SK-N-MC (cell line): ENCODE results near the gene IL1RAPL1.

ENCODE experiments used
- DNase-seq: peaks from one replicate; pipeline ENCODE4 v3.0.0-alpha.2; 2011; ENCODE audit warnings: low read depth, low spot score
- H3K27ac ChIP-seq: fragments of 200-600 bp; sonication (generic); 2 replicates; pipeline ENCODE4 v1.5.1; 2016; ENCODE audit warnings: mixed run types
- H3K36me3 ChIP-seq: fragments of 200-600 bp; sonication (generic); 2 replicates; pipeline ENCODE4 v1.6.1; 2017; ENCODE audit warnings: antibody characterized with exemption, low read length, mixed read lengths; ENCODE audit not compliant: insufficient read depth
- H3K4me3 ChIP-seq: fragments of 200-600 bp; sonication (generic); 2 replicates; pipeline ENCODE4 v1.5.1; 2016
- H3K9ac ChIP-seq: fragments of 200-600 bp; sonication (generic); 2 replicates; pipeline ENCODE4 v1.8.0; 2017; ENCODE audit warnings: mixed run types, mixed read lengths; ENCODE audit not compliant: insufficient read length
- H3K9me3 ChIP-seq: fragments of 200-600 bp; sonication (generic); 2 replicates; pipeline ENCODE4 v1.6.1; 2017; ENCODE audit warnings: low read depth, mild to moderate bottlenecking, antibody characterized with exemption, low read length, moderate library complexity, mixed read lengths
- EZH2 ChIP-seq: fragments of 200-600 bp; sonication (generic); IDR thresholded peaks from one replicate; pipeline ENCODE4 v1.6.1; 2017; ENCODE audit warnings: antibody characterized with exemption
- FOXP2 ChIP-seq: optimal IDR thresholded peaks from 2 replicates; pipeline ENCODE3; 2011; ENCODE audit warnings: mild to moderate bottlenecking, moderate library complexity; ENCODE audit not compliant: insufficient read depth; ENCODE audit errors: extremely low read length, control extremely low read depth
- POLR2AphosphoS5 ChIP-seq: IDR thresholded peaks from 2 replicates; pipeline ENCODE4 v1.6.1; 2012; ENCODE audit warnings: mild to moderate bottlenecking, low read depth, low read length, borderline replicate concordance

The IL1RAPL1 gene

GRCh38 chrX:29762006-29762405 lies 1174.8 kb downstream of the IL1RAPL1 start:
- no peak overlapping the region for H3K4me3 ChIP-seq
- no peaks in the 10 kb centered on the region for H3K9me3 ChIP-seq
- DNase-seq, result no peak
- H3K9ac ChIP-seq, result no peak overlapping the region
- H3K27ac ChIP-seq, result no peak overlapping the region
- H3K36me3 ChIP-seq, result no peaks in the 10 kb centered on the region
- TF ChIP-seq EZH2 (no peak), POLR2AphosphoS5 (no peak), FOXP2 (no peak)

- no peaks in the 10 kb centered on the region for H3K36me3 ChIP-seq
- TF ChIP-seq POLR2AphosphoS5 (no peak), FOXP2 (no peak), EZH2 (no peak)
- no peak for DNase-seq
- H3K27ac ChIP-seq, result no peak overlapping the region
- H3K9me3 ChIP-seq, result no peaks in the 10 kb centered on the region
- no peak overlapping the region for H3K9ac ChIP-seq
- H3K4me3 ChIP-seq, result no peak overlapping the region
These were observed 1188.6 kb downstream of the IL1RAPL1 start for GRCh38 chrX:29775890-29776289.

- no peak for TF ChIP-seq EZH2
- TF ChIP-seq FOXP2, result no peak
- no peak for TF ChIP-seq POLR2AphosphoS5
These were observed 1200.4 kb downstream of the IL1RAPL1 start for GRCh38 chrX:29787656-29788055.

GRCh38 chrX:29788991-29789699 lies 1201.9 kb downstream of the IL1RAPL1 start:
- H3K27ac ChIP-seq, result no peak overlapping the region
- H3K9me3 ChIP-seq, result no peaks in the 10 kb centered on the region
- DNase-seq, result no peak
- TF ChIP-seq FOXP2 (no peak), POLR2AphosphoS5 (no peak), EZH2 (no peak)
- H3K9ac ChIP-seq, result no peak overlapping the region
- no peak overlapping the region for H3K4me3 ChIP-seq
- H3K36me3 ChIP-seq, result no peaks in the 10 kb centered on the region

More at GRCh38 chrX:29787656-29788055, 1200.4 kb downstream of the IL1RAPL1 start:
- no peaks in the 10 kb centered on the region for H3K36me3 ChIP-seq
- no peak overlapping the region for H3K4me3 ChIP-seq
- no peak for DNase-seq
- no peak overlapping the region for H3K9ac ChIP-seq
- no peaks in the 10 kb centered on the region for H3K9me3 ChIP-seq
- H3K27ac ChIP-seq, result no peak overlapping the region

- TF ChIP-seq EZH2 (no peak), FOXP2 (no peak), POLR2AphosphoS5 (no peak)
- no peak for DNase-seq
- H3K9me3 ChIP-seq, result no peaks in the 10 kb centered on the region
These were observed 1205.1 kb downstream of the IL1RAPL1 start for GRCh38 chrX:29792335-29792734.

GRCh38 chrX:29797156-29797555 lies 1209.9 kb downstream of the IL1RAPL1 start:
- Histone ChIP-seq H3K9ac (no peak overlapping the region), H3K27ac (no peak overlapping the region), H3K4me3 (no peak overlapping the region), H3K36me3 (no peaks in the 10 kb centered on the region), H3K9me3 (no peaks in the 10 kb centered on the region)
- no peak for DNase-seq
- TF ChIP-seq FOXP2 (no peak), POLR2AphosphoS5 (no peak), EZH2 (no peak)

More at GRCh38 chrX:29792335-29792734, 1205.1 kb downstream of the IL1RAPL1 start:
- Histone ChIP-seq H3K27ac (no peak overlapping the region), H3K9ac (no peak overlapping the region), H3K36me3 (no peaks in the 10 kb centered on the region), H3K4me3 (no peak overlapping the region)

- H3K36me3 ChIP-seq, result no peaks in the 10 kb centered on the region
- H3K27ac ChIP-seq, result no peak overlapping the region
- H3K4me3 ChIP-seq, result no peak overlapping the region
- no peaks in the 10 kb centered on the region for H3K9me3 ChIP-seq
- no peak for DNase-seq
- TF ChIP-seq EZH2 (no peak), FOXP2 (no peak), POLR2AphosphoS5 (no peak)
- H3K9ac ChIP-seq, result no peak overlapping the region
These were observed 1211.2 kb downstream of the IL1RAPL1 start for GRCh38 chrX:29798469-29798868.

GRCh38 chrX:29813174-29813573 lies 1225.9 kb downstream of the IL1RAPL1 start:
- no peak for TF ChIP-seq POLR2AphosphoS5
- no peak for TF ChIP-seq EZH2
- TF ChIP-seq FOXP2, result no peak
- H3K36me3 ChIP-seq, result no peaks in the 10 kb centered on the region
- DNase-seq, result no peak

GRCh38 chrX:29824176-29824906 lies 1237.1 kb downstream of the IL1RAPL1 start:
- no peak for DNase-seq
- Histone ChIP-seq H3K9ac (no peak overlapping the region), H3K36me3 (no peaks in the 10 kb centered on the region), H3K4me3 (no peak overlapping the region), H3K9me3 (no peaks in the 10 kb centered on the region), H3K27ac (no peak overlapping the region)
- no peak for TF ChIP-seq FOXP2
- TF ChIP-seq POLR2AphosphoS5, result no peak
- TF ChIP-seq EZH2, result no peak

More at GRCh38 chrX:29813174-29813573, 1225.9 kb downstream of the IL1RAPL1 start:
- no peak overlapping the region for H3K4me3 ChIP-seq
- no peak overlapping the region for H3K9ac ChIP-seq
- no peaks in the 10 kb centered on the region for H3K9me3 ChIP-seq
- H3K27ac ChIP-seq, result no peak overlapping the region
